Fibroblast of the aortic adventitia (primary cell): ENCODE measurements around the gene KAT6B. TPM values are rescaled to one million over a fixed set of nuclear protein-coding genes. Genes with fewer than 3 reads are reported as not detected.

Source experiments
- DNase-seq: peaks from one replicate; pipeline ENCODE4 v3.0.0-alpha.2; 2010; ENCODE audit warnings: low read depth
- H3K4me3 ChIP-seq: 2 replicates; pipeline ENCODE4 v1.5.1; 2011; ENCODE audit warnings: low read depth, mild to moderate bottlenecking, control low read depth, low read length, moderate library complexity
- CTCF ChIP-seq: IDR thresholded peaks from 2 replicates; pipeline ENCODE4 v1.5.1; 2011; ENCODE audit warnings: mild to moderate bottlenecking, low read length, control low read depth, inconsistent platforms; ENCODE audit not compliant: insufficient read depth
- total RNA-seq: library from RNA; depleted of rRNA; stranded (reverse); fragments of >200 nt; gene quantifications from 2 replicates; pipeline ENCODE4 v1.2.3, GENCODE V29; 2012; ENCODE audit warnings: low replicate concordance

The KAT6B gene
- total RNA-seq, 1 donor, result 38.9 TPM

- no peak overlapping the region for H3K4me3 ChIP-seq
- no peak for TF ChIP-seq CTCF
- DNase-seq, result no peak
These were observed 183.0 kb downstream of the KAT6B start for GRCh38 chr10:75009426-75009825.

- H3K4me3 ChIP-seq, result no peak overlapping the region
- DNase-seq, result no peak
- no peak for TF ChIP-seq CTCF
These were observed 184.0 kb downstream of the KAT6B start for GRCh38 chr10:75010373-75010772.

GRCh38 chr10:75011221-75011620, 184.8 kb downstream of the KAT6B start:
- H3K4me3 ChIP-seq, result no peak overlapping the region
- no peak for TF ChIP-seq CTCF
- no peak for DNase-seq

- no peak for TF ChIP-seq CTCF
- H3K4me3 ChIP-seq, result no peak overlapping the region
- DNase-seq, result no peak
These were observed 186.1 kb downstream of the KAT6B start for GRCh38 chr10:75012471-75012870.

- no peak for DNase-seq
- no peak for TF ChIP-seq CTCF
These were observed 186.6 kb downstream of the KAT6B start for GRCh38 chr10:75013007-75013406.

GRCh38 chr10:75013522-75013921, 187.1 kb downstream of the KAT6B start:
- no peak overlapping the region for H3K4me3 ChIP-seq

More at GRCh38 chr10:75013007-75013406, 186.6 kb downstream of the KAT6B start:
- H3K4me3 ChIP-seq, result no peak overlapping the region

More at GRCh38 chr10:75013522-75013921, 187.1 kb downstream of the KAT6B start:
- TF ChIP-seq CTCF, result no peak
- no peak for DNase-seq
